GM23248 (cell line): Measurements from ENCODE around the gene APOBEC3G.

Experiments used
- EZH2 ChIP-seq: fragments of 200-600 bp; sonication (generic); IDR thresholded peaks from 2 replicates; pipeline ENCODE4 v1.6.1; 2018; ENCODE audit warnings: antibody characterized with exemption, mild to moderate bottlenecking; ENCODE audit not compliant: insufficient read depth, poor library complexity, severe bottlenecking
- EZH2phosphoT487 ChIP-seq: fragments of 200-600 bp; sonication (generic); IDR thresholded peaks from 2 replicates; pipeline ENCODE4 v1.6.1; 2018; ENCODE audit warnings: antibody characterized with exemption, moderate library complexity, mild to moderate bottlenecking, low read depth; ENCODE audit not compliant: insufficient read depth

DNA sequence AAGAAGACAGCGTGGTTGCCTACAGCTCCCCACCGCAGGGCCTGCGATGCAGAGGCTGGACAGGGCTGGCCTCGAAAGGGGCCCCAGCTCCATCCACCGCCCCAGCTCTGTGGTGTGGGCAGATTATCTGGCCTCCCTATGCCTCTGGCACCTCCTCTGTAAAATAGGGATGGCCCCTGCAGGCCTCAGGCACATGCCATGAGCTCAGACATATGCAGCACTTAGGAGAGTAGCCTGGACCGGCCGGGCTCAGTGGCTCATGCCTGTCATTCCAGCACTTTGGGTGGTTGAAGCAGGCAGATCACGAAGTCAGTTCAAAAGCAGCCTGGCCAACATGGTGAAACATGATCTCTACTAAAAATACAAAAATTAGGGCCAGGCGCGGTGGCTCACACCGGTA, 48.8 kb upstream of the APOBEC3G start:
- TF ChIP-seq EZH2 (no peak), EZH2phosphoT487 (no peak)
